Activated T-helper 1 cell treated with anti-CD3 and anti-CD28 coated beads, Interleukin-12 subunit alpha, Interleukin-12 subunit beta, Interleukin-2, Interleukin-4 antibody, amounts not matched to agents 30 ng/mL and 10 ng/mL and 1 ng/mL, durations not matched to agents 14 hours and 24 hours and 36 hours (primary cell): ENCODE results near the gene LAMA5. TPM values are rescaled to one million over a fixed set of nuclear protein-coding genes. Genes with fewer than 3 reads are reported as not detected.

Experiments
- DNase-seq: peaks from one replicate; pipeline ENCODE4 v3.0.0; 2021; ENCODE audit warnings: low spot score
- H3K27ac Mint-ChIP-seq: one replicate; pipeline ENCODE4 v1.8.0; 2021; ENCODE audit warnings: mild to moderate bottlenecking, mixed read lengths
- H3K27me3 Mint-ChIP-seq: one replicate; pipeline ENCODE4 v1.8.0; 2022; ENCODE audit warnings: mild to moderate bottlenecking, moderate library complexity, mixed read lengths; ENCODE audit not compliant: insufficient read depth
- H3K36me3 Mint-ChIP-seq: one replicate; pipeline ENCODE4 v1.8.0; 2021; ENCODE audit warnings: low read depth, mixed read lengths
- H3K4me1 Mint-ChIP-seq: one replicate; pipeline ENCODE4 v1.8.0; 2021; ENCODE audit warnings: low read depth, mixed read lengths
- H3K4me3 Mint-ChIP-seq: one replicate; pipeline ENCODE4 v1.8.0; 2021; ENCODE audit warnings: mild to moderate bottlenecking, moderate library complexity, mixed read lengths
- H3K9me3 Mint-ChIP-seq: one replicate; pipeline ENCODE4 v1.8.0; 2021; ENCODE audit warnings: mixed read lengths
- intact Hi-C: fragments of 100-400 bp; cut with micrococcal nuclease; formaldehyde crosslinking; loops from one replicate; pipeline ENCODE4 v1.15.1; 2024
- total RNA-seq: library from RNA; stranded (reverse); gene quantifications from 2 replicates; pipeline ENCODE4 v1.2.3, GENCODE V29; 2022

LAMA5 gene
- total RNA-seq, 1 donor from 2014 or later, result 0.83 TPM

DNA sequence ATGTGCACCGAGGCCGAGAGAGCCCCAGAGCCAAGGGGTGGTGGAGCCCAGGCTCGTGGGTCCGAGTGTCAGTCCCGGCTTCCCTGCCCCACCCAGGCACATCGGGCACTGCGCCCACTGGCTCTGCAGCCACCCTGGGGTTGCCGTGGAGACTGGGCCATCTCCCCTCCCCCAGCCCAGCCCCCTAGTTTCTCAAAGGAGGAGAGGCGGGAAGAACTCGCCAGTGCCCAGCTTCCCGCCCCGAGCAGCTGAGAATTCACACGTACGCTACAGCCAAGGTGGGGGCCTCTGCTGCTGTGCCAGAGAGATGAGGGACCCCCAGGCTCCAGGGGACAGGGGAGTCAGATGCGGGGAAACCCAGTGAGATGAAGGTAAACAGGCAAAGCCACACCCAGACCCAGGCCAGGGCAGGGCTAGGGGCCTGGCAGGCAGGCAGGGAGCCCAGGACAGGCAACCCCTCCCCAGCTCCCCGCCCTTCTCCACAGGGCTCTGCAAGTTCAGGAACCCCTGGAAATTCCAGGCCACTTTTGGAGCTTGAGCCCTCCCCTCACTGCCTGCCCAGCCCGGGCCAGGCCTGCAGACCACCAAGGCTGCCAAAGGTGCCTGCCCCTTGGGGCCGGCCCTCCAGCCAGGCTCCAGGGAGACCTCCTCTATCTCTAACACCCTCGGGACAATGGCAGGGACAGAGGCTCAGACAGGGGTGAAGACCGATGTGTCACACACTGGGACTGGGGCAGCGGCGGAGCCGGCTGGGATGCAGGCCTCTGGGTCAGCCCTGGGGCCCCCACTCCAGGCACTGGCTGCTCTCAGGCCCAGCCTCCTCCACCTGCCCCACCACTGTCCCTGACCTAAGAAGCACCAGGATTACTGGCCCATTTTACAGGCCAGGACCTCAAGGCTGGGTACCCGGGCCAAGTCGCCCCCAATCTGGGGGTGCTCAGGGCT, 6.0 kb downstream of the LAMA5 start:
- no peaks in the 10 kb centered on the region for H3K36me3 Mint-ChIP-seq
- peaks cover 9% of the 10 kb centered on the region for H3K27me3 Mint-ChIP-seq
- no peak overlapping the region for H3K4me3 Mint-ChIP-seq
- no peaks in the 10 kb centered on the region for H3K4me1 Mint-ChIP-seq
- DNase-seq, result no peak
- H3K9me3 Mint-ChIP-seq, result no peaks in the 10 kb centered on the region
- intact Hi-C loops, result no loop called here
- H3K27ac Mint-ChIP-seq, result no peak overlapping the region

- no peak for DNase-seq
- H3K4me1 Mint-ChIP-seq, result no peaks in the 10 kb centered on the region
- no peaks in the 10 kb centered on the region for H3K36me3 Mint-ChIP-seq
- no peaks in the 10 kb centered on the region for H3K9me3 Mint-ChIP-seq
- intact Hi-C loops, result no loop called here
- peaks cover 2% of the 10 kb centered on the region for H3K27me3 Mint-ChIP-seq
- H3K27ac Mint-ChIP-seq, result no peak overlapping the region
- no peak overlapping the region for H3K4me3 Mint-ChIP-seq
These were observed 7.5 kb downstream of the LAMA5 start for GRCh38 chr20:62359491-62360121.

DNA sequence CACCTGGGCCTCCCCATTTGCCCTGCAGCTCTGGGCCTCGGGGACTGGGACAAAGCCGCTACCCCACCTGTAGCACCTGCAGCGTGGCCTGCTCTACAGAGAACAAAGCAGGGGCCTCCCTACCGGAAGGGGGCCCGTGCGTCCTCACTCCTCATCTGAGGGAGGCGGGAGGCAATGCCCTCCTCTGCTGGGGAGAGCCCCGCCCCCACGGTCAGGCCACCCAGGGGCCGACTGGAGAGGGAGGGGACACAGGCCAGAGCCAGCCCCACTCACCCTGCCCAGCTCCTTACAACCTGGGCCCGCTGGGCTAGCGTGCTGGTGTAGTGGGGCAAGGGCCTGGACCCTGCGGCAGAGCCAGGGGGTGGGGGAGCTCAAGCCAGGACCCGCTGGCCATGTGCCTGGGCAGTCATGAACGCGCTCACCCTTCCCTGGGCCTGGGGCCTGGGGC, 8.0 kb downstream of the LAMA5 start:
- H3K36me3 Mint-ChIP-seq, result no peaks in the 10 kb centered on the region
- H3K27ac Mint-ChIP-seq, result no peak overlapping the region
- H3K4me1 Mint-ChIP-seq, result no peaks in the 10 kb centered on the region
- DNase-seq, result no peak
- no peak overlapping the region for H3K4me3 Mint-ChIP-seq
- intact Hi-C loops, result no loop called here
- H3K27me3 Mint-ChIP-seq, result peaks cover 2% of the 10 kb centered on the region
- H3K9me3 Mint-ChIP-seq, result no peaks in the 10 kb centered on the region

DNA sequence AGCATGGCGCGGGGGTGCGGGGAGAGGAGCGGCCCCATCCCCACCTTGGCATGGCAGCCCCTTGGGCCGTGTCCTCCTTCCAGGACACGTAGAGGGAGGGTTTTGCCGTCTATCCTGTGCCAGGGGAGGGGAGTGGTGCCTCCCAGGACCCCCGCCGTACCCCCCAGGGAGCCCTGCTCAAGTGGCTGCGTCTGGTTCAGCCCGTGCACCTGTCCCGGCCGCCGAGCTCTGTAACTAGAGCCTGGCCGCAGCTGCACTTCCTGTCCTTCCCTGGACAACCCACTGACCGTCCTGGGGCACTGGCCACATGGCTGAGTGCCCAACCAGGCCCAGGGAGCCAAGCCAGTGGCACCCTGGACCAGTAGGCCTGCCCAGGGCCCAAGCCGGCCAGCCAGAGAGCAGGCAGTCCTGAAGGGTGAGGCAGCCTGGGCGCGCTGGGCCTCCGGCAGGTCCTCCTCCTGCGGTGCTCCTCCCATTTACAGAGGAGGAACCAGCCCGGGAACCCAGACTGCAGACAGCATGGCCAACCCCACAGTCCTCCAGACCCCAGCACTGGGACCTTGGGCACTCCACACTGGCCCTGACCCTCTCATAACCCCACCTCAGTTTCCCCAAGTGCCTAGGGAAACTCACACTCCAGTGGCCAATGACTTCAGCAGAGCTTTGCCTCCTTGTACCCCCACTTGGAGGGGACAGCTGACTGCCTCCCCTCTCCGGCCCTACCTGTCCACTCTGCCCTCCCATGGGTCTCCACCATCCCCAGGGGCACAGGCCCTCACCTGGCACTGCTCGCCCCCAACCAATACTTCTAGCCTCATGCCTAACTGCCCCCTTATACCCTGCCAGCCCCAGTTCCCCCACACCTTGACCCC, 8.7 kb downstream of the LAMA5 start:
- no peaks in the 10 kb centered on the region for H3K9me3 Mint-ChIP-seq
- no peak for DNase-seq
- H3K36me3 Mint-ChIP-seq, result no peaks in the 10 kb centered on the region
- H3K27me3 Mint-ChIP-seq, result no peaks in the 10 kb centered on the region
- no peak overlapping the region for H3K27ac Mint-ChIP-seq
- intact Hi-C loops, result no loop called here
- H3K4me1 Mint-ChIP-seq, result no peaks in the 10 kb centered on the region
- H3K4me3 Mint-ChIP-seq, result no peak overlapping the region

- DNase-seq, result no peak
- intact Hi-C loops, result no loop called here
- H3K9me3 Mint-ChIP-seq, result no peaks in the 10 kb centered on the region
- no peaks in the 10 kb centered on the region for H3K27me3 Mint-ChIP-seq
- no peak overlapping the region for H3K4me3 Mint-ChIP-seq
- H3K4me1 Mint-ChIP-seq, result no peaks in the 10 kb centered on the region
- no peaks in the 10 kb centered on the region for H3K36me3 Mint-ChIP-seq
- H3K27ac Mint-ChIP-seq, result no peak overlapping the region
These were observed 9.4 kb downstream of the LAMA5 start for GRCh38 chr20:62357681-62358080.

DNA sequence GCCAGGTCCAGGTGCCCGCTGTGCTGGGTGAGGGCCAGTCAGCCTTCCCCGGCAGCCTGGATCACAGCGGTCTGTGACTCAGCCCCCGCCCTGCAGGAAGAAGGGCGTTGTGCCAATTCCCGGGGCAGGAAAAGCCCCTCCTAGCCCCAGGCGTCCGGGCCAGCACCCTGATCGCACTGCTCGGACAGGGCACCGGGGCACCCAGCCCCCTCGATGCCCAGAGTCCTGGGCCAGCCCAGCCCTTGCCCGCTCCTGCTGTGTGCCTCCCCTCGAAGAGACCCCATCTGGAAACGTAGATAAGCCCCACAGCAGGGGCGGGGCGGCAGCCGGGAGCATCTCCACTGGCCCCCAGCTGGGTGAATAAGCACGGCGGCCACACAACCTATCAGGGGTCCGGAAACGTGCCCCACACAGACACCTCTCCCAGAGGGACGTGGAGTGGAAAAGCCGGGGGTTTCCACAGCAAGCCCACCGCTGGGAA, 9.9 kb downstream of the LAMA5 start:
- H3K27ac Mint-ChIP-seq, result no peak overlapping the region
- intact Hi-C loops, result no loop called here

GRCh38 chr20:62356589-62357186, 10.4 kb downstream of the LAMA5 start:
- Mint-ChIP-seq H3K36me3 (no peaks in the 10 kb centered on the region), H3K27me3 (no peaks in the 10 kb centered on the region), H3K9me3 (no peaks in the 10 kb centered on the region), H3K27ac (no peak overlapping the region), H3K4me1 (no peaks in the 10 kb centered on the region), H3K4me3 (no peak overlapping the region)
- no peak for DNase-seq
- intact Hi-C loops, result no loop called here

More for the DNA sequence above, 9.9 kb downstream of the LAMA5 start:
- Mint-ChIP-seq H3K9me3 (no peaks in the 10 kb centered on the region), H3K27me3 (no peaks in the 10 kb centered on the region), H3K4me1 (no peaks in the 10 kb centered on the region), H3K4me3 (no peak overlapping the region), H3K36me3 (no peaks in the 10 kb centered on the region)
- DNase-seq, result no peak

GRCh38 chr20:62355878-62356588, 11.1 kb downstream of the LAMA5 start:
- DNase-seq, result no peak
- no peaks in the 10 kb centered on the region for H3K27me3 Mint-ChIP-seq
- intact Hi-C loops, result no loop called here
- H3K9me3 Mint-ChIP-seq, result no peaks in the 10 kb centered on the region
- H3K4me3 Mint-ChIP-seq, result no peak overlapping the region
- H3K4me1 Mint-ChIP-seq, result no peaks in the 10 kb centered on the region
- H3K36me3 Mint-ChIP-seq, result no peaks in the 10 kb centered on the region
- H3K27ac Mint-ChIP-seq, result no peak overlapping the region

DNA sequence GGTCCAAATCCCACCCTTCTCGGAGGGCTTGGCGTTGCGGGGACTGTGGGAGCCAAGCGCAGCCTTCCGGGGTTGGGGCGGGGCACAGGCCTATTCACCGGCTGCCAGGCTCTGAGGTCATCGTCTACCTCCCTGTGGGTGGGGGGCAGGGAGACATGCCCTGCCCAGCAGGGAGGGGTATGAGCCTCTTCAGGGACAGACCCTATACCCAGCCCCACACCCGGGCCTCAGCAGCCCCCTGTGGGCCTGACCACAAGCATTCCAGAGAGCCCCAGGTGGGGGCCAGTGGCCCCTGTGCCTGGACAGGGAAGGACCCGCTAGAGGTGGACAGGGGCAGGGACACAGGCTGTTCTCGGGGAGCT, 11.6 kb downstream of the LAMA5 start:
- Mint-ChIP-seq H3K4me3 (no peak overlapping the region), H3K9me3 (no peaks in the 10 kb centered on the region), H3K27me3 (no peaks in the 10 kb centered on the region), H3K36me3 (no peaks in the 10 kb centered on the region), H3K27ac (no peak overlapping the region), H3K4me1 (no peaks in the 10 kb centered on the region)
- intact Hi-C loops, result no loop called here
- no peak for DNase-seq

DNA sequence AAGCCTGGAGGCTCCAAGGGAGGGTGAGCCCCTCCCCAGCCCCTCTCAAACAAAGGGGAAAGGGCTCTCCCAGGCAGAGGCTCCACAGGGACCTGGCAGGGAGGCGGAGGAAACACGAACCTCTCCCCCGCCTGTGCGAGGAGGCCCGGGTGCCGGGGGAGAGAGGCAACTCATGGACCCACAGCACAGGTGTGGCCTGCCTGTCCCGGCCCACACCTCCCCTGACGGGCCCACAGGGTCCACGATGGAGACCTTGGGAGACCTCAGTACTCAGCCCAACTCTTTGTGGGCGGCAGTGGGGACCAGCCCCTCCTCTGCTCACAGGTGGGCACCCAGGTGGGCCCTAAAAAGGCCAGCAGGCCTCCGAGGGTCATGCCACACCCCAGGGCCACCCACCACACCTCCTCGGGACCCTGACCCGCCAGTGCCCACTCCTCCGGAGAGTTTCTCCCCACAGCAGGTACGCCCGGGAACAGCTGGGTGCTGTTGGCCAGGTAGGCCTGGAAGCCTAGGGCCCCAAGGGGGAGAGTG, 12.2 kb downstream of the LAMA5 start:
- intact Hi-C loops, result no loop called here
- Mint-ChIP-seq H3K36me3 (no peaks in the 10 kb centered on the region), H3K27me3 (no peaks in the 10 kb centered on the region), H3K27ac (no peak overlapping the region), H3K9me3 (no peaks in the 10 kb centered on the region), H3K4me3 (no peak overlapping the region), H3K4me1 (no peaks in the 10 kb centered on the region)
- no peak for DNase-seq

DNA sequence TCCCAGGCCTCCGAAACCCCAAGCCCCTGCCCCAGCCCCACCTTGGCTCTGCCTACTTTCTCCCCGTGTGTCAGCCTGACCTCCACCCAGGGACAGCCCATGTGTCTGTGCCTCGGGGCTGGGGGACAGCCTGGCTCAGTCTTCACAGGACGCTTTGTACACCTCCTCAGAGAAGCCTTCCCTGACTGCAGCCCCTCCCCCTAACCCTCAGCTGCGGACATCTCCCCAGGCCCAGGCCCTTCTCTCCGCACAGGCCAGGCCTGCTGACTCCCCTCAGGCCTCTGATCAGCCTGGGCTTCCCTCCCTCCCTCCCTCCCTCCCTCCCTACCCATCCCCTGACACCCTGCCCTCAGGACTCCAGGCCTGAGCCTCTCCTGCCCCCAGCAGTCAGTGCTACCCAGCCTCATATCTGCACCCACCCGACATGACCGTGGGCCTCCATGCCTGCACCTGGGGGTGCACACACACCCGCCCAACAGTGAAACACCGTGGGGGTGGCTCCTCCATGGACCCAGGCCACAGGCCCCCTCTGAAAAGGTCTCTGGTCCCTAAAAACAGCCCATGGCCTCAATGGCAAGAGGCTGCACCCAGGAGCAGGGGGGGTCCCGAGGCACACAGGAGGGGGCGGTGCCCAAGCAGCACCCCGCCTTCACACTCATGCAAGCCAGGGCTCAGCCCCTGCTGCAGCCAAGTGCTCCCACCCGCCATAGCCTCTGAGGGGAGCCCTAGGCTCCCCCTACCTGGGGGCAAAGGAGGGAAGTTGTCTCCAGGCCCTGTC, 12.9 kb downstream of the LAMA5 start:
- Mint-ChIP-seq H3K27ac (no peak overlapping the region), H3K36me3 (no peaks in the 10 kb centered on the region), H3K4me1 (no peaks in the 10 kb centered on the region), H3K4me3 (no peak overlapping the region), H3K27me3 (peaks cover 2% of the 10 kb centered on the region), H3K9me3 (peaks cover 3% of the 10 kb centered on the region)
- no peak for DNase-seq
- intact Hi-C loops, result no loop called here
